Activated CD8-positive, alpha-beta memory T cell treated with anti-CD3 and anti-CD28 coated beads, Interleukin-2, amount 50 U/mL, for 4 hours (primary cell): Measurements from ENCODE around the gene CASS4.
A peak's percentile ranks its signal among the peaks of the same experiment; 100 is the strongest.
"Not testable (repeated sequence)": the region's sequence is repeated elsewhere in the genome, so short reads cannot be mapped to it uniquely, and the experiment has no call there.

Experiments
- DNase-seq: peaks from one replicate; pipeline ENCODE4 v3.0.0-alpha.2; 2020

CASS4 gene

GRCh38 chr20:56411759-56412472, at the start of gene CASS4:
Gene CASS4, plus strand, starts transcription at chr20:56412260. Its CDS starts 199 bp downstream, at chr20:56412459.
- DNase-seq, result peak; percentile 22

- DNase-seq, result no peak
Measured at GRCh38 chr20:56362833-56363413, 49.1 kb upstream of the CASS4 start.

GRCh38 chr20:56363491-56363890, 48.6 kb upstream of the CASS4 start:
- no peak for DNase-seq

- no peak for DNase-seq
Measured at GRCh38 chr20:56368351-56369134, 43.5 kb upstream of the CASS4 start.

- no peak for DNase-seq
Measured at GRCh38 chr20:56369179-56369578, 42.9 kb upstream of the CASS4 start.

GRCh38 chr20:56371977-56372376, 40.1 kb upstream of the CASS4 start:
- no peak for DNase-seq

GRCh38 chr20:56372850-56373249, 39.2 kb upstream of the CASS4 start:
- no peak for DNase-seq

- no peak for DNase-seq
Measured at GRCh38 chr20:56373942-56374341, 38.1 kb upstream of the CASS4 start.

GRCh38 chr20:56376331-56376730, 35.7 kb upstream of the CASS4 start:
- no peak for DNase-seq

- DNase-seq, result no peak
Measured at GRCh38 chr20:56378386-56378785, 33.7 kb upstream of the CASS4 start.

GRCh38 chr20:56380375-56380774, 31.7 kb upstream of the CASS4 start:
- DNase-seq, result no peak

GRCh38 chr20:56381501-56381900, 30.6 kb upstream of the CASS4 start:
- DNase-seq, result no peak

- DNase-seq, result no peak
Measured at GRCh38 chr20:56382696-56383095, 29.4 kb upstream of the CASS4 start.

GRCh38 chr20:56383334-56383733, 28.7 kb upstream of the CASS4 start:
- DNase-seq, result no peak

GRCh38 chr20:56385130-56385529, 26.9 kb upstream of the CASS4 start:
- no peak for DNase-seq

GRCh38 chr20:56386219-56386618, 25.8 kb upstream of the CASS4 start:
- DNase-seq, result no peak

- no peak for DNase-seq
Measured at GRCh38 chr20:56388882-56389281, 23.2 kb upstream of the CASS4 start.

- DNase-seq, result no peak
Measured at GRCh38 chr20:56389807-56390206, 22.3 kb upstream of the CASS4 start.

GRCh38 chr20:56390396-56390795, 21.7 kb upstream of the CASS4 start:
- not testable (repeated sequence) for DNase-seq

GRCh38 chr20:56391037-56391436, 21.0 kb upstream of the CASS4 start:
- no peak for DNase-seq

GRCh38 chr20:56391596-56392131, 20.4 kb upstream of the CASS4 start:
- DNase-seq, result no peak

GRCh38 chr20:56392132-56392880, 19.8 kb upstream of the CASS4 start, which contains the start of the genes AURKA and CSTF1:
Gene AURKA, minus strand, starts transcription at chr20:56392215. Its CDS starts 4,018 bp downstream, at chr20:56388197.
Gene CSTF1, plus strand, starts transcription at chr20:56392645. Its CDS starts 2,908 bp downstream, at chr20:56395553.
- peak; percentile 99 for DNase-seq
